ENCODE results near the gene CENPW.

The CENPW gene

GRCh38 chr6:126374372-126374771 lies 34.5 kb downstream of the CENPW start:
- no peak for DNase-seq

DNA sequence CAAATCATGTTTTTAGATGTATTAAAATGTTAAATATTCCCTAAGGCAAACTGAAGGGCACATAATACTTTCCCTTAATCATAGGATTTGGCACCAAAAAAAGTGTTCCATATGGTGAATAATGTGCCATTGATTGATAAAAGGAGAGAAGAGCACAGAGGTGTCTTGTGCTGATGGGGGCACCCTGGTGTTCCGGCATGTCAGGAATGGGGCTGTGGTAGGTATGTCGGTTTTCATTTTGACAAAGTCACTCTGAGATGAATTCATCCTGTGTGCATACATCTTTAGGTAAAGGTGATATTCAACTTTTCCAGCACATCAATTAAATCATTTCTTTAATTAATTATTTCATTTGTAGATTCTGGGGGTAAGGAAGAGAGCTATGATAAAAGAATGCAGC lies 36.8 kb downstream of the CENPW start:
- DNase-seq, result no peak

DNA sequence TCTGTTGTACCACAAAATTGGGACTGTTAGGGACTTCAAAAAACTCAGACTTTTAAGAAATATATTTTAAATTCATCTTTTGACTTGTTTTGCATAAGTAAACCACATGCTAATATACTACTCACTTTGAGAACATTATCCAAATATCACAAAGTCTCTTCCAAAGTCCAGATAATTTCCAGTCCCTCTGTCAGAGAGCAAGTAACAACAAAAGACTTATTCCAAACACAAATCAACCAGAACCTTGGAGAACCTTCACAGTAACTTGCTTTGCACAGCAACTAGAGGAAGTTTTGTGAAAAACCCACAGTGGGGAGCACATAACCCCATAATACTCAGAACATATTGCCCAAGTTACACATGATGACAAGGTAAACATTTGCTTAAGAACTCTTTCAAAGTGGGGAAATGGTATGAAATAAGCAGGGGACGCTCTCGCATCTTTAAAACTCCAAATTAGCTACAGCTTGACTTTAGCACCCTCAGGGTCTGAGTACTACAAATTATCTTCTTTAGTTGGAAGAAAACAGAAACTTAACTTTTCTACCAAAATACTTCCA lies 37.8 kb downstream of the CENPW start:
- DNase-seq, result no peak

DNA sequence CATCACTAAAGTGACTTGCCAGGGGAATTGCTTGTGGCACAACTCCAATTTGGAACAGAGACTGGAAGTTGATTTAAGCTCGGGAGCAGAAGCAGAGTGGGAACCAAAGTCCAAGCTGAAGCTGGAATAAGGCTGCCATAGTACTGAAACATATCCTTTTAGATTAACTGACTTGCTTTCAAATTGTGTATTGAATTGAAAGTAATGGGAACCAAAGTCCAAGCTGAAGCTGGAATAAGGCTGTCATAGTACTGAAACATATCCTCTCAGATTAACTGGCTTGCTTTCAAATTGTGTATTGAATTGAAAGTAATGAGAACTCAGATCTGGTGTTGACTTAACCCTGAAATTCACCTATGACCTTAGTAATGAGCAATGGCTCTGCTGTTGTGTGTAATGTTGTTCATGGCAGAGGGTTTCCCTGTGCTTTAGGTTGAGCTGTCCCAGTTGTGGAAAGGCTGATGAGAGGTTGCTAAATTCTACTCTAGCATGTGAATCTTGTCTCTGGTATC lies 40.2 kb downstream of the CENPW start:
- DNase-seq, result no peak

DNA sequence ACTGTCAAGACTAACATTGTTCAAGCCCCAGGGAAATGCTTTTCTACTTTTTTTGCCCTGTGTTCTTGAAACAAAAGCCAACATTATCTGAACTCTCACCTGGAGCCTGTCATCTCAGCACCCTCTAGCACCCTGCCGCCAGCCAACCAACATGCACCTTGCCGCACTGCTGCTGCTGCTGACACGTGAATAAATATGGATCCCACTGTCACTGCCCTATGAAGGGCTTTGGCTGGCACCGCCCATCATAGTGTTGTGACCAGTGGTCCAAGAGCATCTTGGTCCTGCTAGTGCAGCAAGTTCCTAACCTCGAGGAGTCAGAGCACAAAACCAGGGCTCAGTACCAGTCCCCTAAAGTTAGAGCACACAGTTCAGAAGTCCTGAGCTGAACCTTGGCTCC lies 41.6 kb downstream of the CENPW start:
- DNase-seq, result no peak

GRCh38 chr6:126383203-126383602 lies 43.3 kb downstream of the CENPW start:
- no peak for DNase-seq

DNA sequence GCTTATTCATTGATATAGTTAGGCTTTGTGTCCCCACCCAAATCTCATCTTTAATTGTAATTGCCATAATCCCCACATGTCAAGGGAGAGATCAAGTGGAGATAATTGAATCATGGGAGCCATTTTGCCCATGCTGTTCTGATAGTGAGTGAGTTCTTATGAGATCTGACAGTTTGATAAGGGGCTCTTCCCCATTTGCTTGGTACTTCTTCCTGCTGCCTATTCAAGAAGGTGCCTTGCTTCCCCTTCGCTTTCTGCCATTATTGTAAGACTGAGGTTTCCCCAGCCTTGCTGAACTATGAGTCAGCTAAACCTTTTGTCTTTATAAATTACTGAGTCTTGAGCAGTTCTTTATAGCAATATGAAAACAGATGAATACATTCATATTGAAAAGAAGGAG lies 45.6 kb downstream of the CENPW start:
- DNase-seq, result no peak

- no peak for DNase-seq
Measured at GRCh38 chr6:126388104-126388598, 48.2 kb downstream of the CENPW start.

DNA sequence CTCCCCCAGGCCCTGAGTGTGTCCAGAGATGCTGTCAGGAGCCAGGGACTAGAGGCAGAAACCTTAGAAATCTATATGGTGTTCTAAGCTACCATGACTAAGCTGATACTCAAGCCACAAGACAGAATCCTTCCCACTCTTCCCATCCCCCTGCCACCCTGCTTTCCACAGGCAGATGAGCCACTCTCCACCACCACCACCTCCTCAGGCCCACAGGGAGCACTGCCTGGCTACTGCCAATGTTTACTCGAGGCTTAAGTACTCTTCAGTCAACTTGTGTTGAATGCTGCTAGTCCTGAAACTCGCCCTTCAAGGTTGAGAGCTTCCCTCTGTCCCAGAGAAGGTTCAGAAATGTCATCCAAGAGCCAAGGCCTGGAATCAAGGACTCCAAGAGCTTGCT lies 56.2 kb downstream of the CENPW start:
- DNase-seq, result no peak
